ENCODE measurements around the gene LRRC14B. TPM values are rescaled to one million over a fixed set of nuclear protein-coding genes. Genes with fewer than 3 reads are reported as not detected.
A peak's percentile ranks its signal among the peaks of the same experiment; 100 is the strongest.

The LRRC14B gene
- polyA plus RNA-seq, 3 donors, result not detected

GRCh38 chr5:157801-158200 lies 33.5 kb upstream of the LRRC14B start:
- no peak overlapping the region for H3K27ac ChIP-seq (ENCODE audit: low read depth in 1 of 2, low read length in 2 of 2)
- H3K36me3 ChIP-seq (replicated peaks in 1 of 2; ENCODE audit: control insufficient read depth in 1 of 2, insufficient read depth in 2 of 2, low read length in 2 of 2), result no peaks in the 10 kb centered on the region
- intact Hi-C loops (cut with micrococcal nuclease), result no loop called here
- no peaks in the 10 kb centered on the region for H3K36me3 Mint-ChIP-seq
- H3K27me3 ChIP-seq (ENCODE audit: control insufficient read depth in 2 of 2, insufficient read depth in 2 of 2, low read length in 2 of 2), result no peaks in the 10 kb centered on the region
- H3K27me3 Mint-ChIP-seq (ENCODE audit: low read depth in 3 of 3), result peaks cover 10 to 14% (median 12%) of the 10 kb centered on the region in 3 donors
- H3K27ac Mint-ChIP-seq, result no peak overlapping the region
- no peaks in the 10 kb centered on the region for H4K20me1 ChIP-seq (ENCODE audit: insufficient read depth, low read length)
- H3K4me2 ChIP-seq (replicated peaks; ENCODE audit: extremely low read depth, low read length, poor library complexity, severe bottlenecking), result no peak overlapping the region
- no peak overlapping the region for H3K9ac ChIP-seq (ENCODE audit: insufficient read depth, low read length, poor library complexity, severe bottlenecking)
- H3K9me3 ChIP-seq (replicated peaks in 1 of 2; ENCODE audit: control insufficient read depth in 1 of 2, insufficient read depth in 1 of 2, low read length in 2 of 2), result no peaks in the 10 kb centered on the region
- H3K4me1 ChIP-seq (ENCODE audit: control insufficient read depth in 1 of 2, insufficient read depth in 2 of 2, low read length in 2 of 2), result no peaks in the 10 kb centered on the region
- H2AFZ ChIP-seq (ENCODE audit: insufficient read depth, low read depth, low read length, poor library complexity, severe bottlenecking), result no peak overlapping the region
- 92% methylated on average over 11 of the region's 11 CpGs for WGBS (ENCODE audit: insufficient coverage)
- H3K9me3 Mint-ChIP-seq, result peaks cover 0 to 2% (median 0%) of the 10 kb centered on the region in 7 donors
- H3K4me3 Mint-ChIP-seq, result no peak overlapping the region
- H3K4me3 ChIP-seq (replicated peaks in 1 of 3; ENCODE audit: low read depth in 2 of 3, low read length in 3 of 3), result no peak overlapping the region
- no peaks in the 10 kb centered on the region for H3K4me1 Mint-ChIP-seq
- H3K79me2 ChIP-seq (ENCODE audit: insufficient read depth, low read length), result no peaks in the 10 kb centered on the region
- no peak for DNase-seq
- TF ChIP-seq CTCF (IDR thresholded peaks at IDR 0.05), result no peak

- Mint-ChIP-seq H3K27me3 (ENCODE audit: low read depth in 3 of 3) (peaks cover 10 to 14% (median 12%) of the 10 kb centered on the region in 3 donors), H3K4me1 (no peaks in the 10 kb centered on the region), H3K4me3 (peak overlapping the region in 1 of 2 donors; percentile 37), H3K27ac (no peak overlapping the region), H3K36me3 (no peaks in the 10 kb centered on the region), H3K9me3 (peaks cover 0 to 2% (median 0%) of the 10 kb centered on the region in 7 donors)
- no peak overlapping the region for H3K4me2 ChIP-seq (replicated peaks; ENCODE audit: extremely low read depth, low read length, poor library complexity, severe bottlenecking)
- no peaks in the 10 kb centered on the region for H3K79me2 ChIP-seq (ENCODE audit: insufficient read depth, low read length)
- WGBS (ENCODE audit: insufficient coverage), result 57% methylated on average over 11 of the region's 17 CpGs
- no peak overlapping the region for H3K9ac ChIP-seq (ENCODE audit: insufficient read depth, low read length, poor library complexity, severe bottlenecking)
- no peak for DNase-seq
- no peaks in the 10 kb centered on the region for H3K36me3 ChIP-seq (replicated peaks in 1 of 2; ENCODE audit: control insufficient read depth in 1 of 2, insufficient read depth in 2 of 2, low read length in 2 of 2)
- TF ChIP-seq CTCF (IDR thresholded peaks at IDR 0.05), result no peak
- no peaks in the 10 kb centered on the region for H3K27me3 ChIP-seq (ENCODE audit: control insufficient read depth in 2 of 2, insufficient read depth in 2 of 2, low read length in 2 of 2)
- H3K27ac ChIP-seq (ENCODE audit: low read depth in 1 of 2, low read length in 2 of 2), result no peak overlapping the region
- H4K20me1 ChIP-seq (ENCODE audit: insufficient read depth, low read length), result no peaks in the 10 kb centered on the region
- H3K4me3 ChIP-seq (replicated peaks in 1 of 3; ENCODE audit: low read depth in 2 of 3, low read length in 3 of 3), result no peak overlapping the region
- H2AFZ ChIP-seq (ENCODE audit: insufficient read depth, low read depth, low read length, poor library complexity, severe bottlenecking), result no peak overlapping the region
- no peaks in the 10 kb centered on the region for H3K9me3 ChIP-seq (replicated peaks in 1 of 2; ENCODE audit: control insufficient read depth in 1 of 2, insufficient read depth in 1 of 2, low read length in 2 of 2)
- intact Hi-C loops (cut with micrococcal nuclease), result no loop called here
- H3K4me1 ChIP-seq (ENCODE audit: control insufficient read depth in 1 of 2, insufficient read depth in 2 of 2, low read length in 2 of 2), result no peaks in the 10 kb centered on the region
These were observed 32.4 kb upstream of the LRRC14B start for GRCh38 chr5:158807-159447.

Measured in CD14-positive monocyte (primary cell).